GM18511 (cell line): ENCODE results near the gene LHPP.

Experiments
- ATAC-seq: cut with Tn5 transposase; IDR thresholded peaks from one replicate; pipeline ENCODE4 v1.9.1; 2021; ENCODE audit warnings: mild to moderate bottlenecking, moderate library complexity; ENCODE audit not compliant: unreplicated experiment

Gene LHPP

DNA sequence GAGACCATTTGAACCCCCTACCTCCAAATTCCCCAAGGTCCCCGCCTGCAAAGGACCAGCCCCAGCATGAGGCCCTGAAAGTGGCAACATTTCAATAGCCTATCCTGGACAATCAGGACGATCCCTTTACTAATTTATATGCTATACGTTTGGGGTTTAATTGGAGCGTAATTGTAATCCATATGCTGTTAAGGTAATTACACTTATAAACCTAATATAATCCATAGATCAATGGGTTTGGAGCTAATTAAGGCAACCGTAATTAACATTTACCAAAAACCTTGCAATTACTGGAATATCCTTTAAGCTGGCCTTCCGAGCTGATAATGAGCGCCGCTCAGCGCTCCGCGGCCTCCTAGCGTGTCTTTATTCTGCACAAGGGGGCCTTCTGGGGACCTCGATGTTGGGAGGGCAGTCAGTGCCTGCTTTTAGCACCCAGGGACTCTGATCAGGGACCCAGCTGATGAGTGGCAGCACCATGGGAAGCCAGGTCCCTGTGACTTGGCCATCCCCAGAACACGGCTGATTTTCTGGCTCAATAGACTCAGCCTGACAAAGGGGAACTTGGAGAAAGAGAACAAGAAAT, 91.2 kb downstream of the LHPP start:
- ATAC-seq = no peak

DNA sequence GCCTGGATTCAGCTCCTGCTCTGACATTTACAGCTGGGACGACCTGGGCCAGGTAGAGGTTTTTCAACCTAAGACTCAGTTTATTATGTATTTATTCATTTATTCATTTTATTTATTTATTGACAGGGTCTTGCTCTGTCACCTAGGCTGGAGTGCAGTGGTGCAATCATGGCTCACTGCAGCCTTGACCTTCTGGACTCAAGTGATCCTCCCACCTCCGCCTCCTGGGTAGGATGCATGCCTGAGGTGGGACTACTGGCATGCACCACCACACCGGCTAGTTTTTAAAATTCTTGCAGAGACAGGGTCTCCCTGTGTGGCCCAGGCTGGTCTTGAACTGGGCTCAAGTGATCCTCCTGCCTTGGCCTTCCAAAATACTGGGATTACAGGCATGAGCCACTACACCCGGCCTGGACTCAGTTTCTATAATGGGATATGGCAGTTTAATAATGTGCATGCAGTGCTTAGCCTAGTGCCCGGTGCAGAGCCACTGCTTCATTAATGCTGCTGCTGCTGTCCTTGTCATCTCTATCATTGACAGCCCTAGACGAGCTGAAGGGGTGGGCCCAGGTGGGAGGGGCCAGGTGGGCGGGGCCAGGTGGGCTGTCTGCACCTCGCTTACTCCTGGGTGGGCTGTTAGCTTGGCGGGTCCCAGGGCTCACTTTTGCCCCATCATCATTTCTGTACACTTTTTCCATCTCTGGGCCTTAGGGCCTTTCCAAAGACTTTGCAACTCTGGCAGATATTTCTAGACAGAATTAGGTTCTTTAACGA, 92.6 kb downstream of the LHPP start:
- no peak for ATAC-seq

GRCh38 chr10:124557167-124557566, 95.5 kb downstream of the LHPP start:
- ATAC-seq = no peak

DNA sequence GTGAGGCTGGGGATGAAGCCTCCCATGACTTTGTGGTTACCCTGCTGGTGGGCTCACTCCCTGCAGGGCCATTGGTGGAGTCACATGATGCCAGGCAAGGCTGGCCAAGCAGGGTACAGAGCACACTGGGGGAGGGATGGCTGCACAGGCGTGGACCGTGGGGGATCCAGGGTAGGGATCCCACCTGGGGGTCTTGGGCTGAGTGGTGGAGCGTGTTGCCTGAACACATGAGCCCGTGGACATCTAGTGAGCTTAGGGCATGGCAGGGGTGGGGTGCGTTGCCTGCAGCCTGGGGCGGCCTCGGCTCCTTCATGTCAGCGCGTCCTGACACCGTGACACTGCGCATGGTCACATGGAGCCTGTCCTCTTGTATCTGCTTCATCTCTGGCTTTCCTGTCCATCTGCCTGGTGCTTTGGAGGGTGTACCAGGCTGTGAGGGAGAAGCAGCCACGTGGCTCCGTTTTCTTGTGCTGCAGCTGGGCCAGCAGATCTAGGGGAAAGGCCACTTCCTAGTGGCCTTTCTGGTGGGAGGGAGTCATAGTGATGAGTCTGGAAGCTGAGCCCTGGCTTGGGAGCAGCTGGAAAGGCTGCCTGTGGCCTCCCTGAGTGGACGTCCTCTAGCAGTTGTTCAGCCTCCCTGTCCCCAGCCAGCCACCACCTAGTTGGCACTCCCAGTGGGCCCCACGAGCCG, 96.2 kb downstream of the LHPP start:
- no peak for ATAC-seq

DNA sequence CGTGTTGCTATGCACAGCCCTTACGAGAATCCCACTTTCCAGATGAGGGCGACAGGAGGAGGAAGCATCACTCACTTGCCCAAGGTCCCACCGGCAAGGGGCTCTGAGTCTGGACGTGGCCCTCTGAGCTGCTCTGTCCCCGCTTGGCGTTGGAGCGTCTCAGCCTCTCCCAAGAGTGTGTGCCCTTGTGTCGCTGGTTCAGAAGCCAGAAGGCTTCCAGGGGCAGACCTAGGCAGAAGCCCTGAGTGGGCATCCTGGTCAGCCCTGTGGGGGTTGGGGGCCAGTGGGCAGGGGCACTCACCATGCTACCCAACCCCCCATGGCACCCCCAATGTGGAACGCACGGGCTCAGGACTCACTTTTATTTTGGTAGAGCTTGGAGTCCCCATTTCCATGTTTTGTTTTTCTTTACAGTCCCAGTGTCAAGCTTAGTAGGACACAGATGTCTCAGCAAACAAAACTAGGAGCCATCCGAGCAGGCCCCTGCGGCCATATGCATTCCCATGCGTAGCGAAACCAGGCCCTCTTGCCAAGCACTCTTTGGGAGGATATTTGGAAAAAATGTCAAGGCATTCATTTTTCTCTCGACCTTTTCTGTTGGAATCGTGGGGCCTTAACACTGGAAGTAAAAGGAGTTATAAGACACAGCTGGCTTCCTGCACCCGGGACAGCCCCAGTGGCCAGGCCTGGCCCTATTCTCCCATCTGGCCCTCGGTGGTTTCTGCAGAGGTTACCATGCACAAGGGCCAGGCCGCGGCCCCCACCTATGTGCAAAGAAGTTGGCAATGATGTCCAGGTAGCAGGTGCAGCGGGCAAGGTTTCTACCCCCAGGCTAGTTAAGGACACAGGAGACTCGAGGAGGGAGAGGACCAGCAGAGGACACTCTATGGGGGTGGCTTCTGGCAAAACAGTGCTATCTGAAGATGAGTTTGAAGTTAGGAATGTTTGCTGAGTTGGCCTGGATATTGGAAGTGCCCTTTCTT, 97.0 kb downstream of the LHPP start:
- ATAC-seq = no peak

DNA sequence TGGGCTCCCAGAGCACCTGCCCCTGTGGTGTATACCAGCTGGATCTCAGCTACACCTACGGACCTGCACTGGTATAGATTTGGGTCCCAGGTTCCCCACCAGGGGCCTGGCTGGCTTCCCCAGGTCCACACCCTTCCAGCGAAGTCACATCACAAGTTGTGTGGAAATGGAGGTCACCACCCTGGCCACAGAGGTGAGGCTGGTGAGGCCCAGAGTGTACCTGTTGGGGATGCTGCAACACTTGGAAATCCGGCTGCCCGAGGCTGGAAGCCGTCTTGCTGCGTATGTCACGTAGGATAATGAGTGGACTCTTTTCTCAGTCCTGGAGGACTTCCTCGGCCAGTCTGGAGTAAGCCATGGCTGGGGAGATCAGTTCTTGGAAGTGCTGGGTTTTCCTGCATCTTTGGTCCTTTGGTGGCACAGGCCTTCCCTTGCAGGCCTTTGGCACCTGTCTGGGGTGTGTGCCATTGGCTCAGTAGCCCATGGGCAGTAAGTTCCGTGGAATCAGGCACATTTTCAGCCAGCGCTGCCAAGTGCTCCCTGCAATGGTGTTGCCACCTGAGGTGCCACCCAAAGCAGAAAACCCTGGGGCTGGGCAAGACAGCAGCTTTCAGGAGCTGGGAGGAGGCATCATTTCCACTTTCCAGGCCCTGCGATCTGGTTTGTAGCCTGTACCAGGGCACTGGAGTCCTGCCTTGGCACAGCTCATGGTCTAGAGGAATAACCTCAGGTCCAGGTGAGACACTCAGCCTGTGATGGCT, 97.9 kb downstream of the LHPP start:
- ATAC-seq = no peak

- no peak for ATAC-seq
Observed at GRCh38 chr10:124560377-124561105, 98.9 kb downstream of the LHPP start.

DNA sequence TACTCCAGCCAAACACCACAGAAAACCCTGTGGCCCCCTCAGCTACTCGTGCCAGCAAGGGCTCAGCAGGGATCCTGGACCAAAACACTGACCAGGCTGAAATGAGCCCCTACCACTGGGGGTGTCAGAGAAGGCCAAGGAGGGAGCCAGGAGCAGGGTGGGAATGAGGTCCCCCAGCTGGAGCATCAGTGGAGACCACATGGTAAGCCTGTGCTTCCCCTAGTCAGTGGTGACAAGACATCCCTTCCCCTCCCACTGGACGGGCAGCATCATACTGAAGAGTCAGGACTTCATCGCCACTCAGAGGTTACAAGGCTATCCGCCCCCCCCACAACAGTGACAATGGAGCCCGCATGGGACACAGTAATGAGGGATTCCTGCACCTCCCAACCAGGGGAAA, 99.6 kb downstream of the LHPP start:
- no peak for ATAC-seq

DNA sequence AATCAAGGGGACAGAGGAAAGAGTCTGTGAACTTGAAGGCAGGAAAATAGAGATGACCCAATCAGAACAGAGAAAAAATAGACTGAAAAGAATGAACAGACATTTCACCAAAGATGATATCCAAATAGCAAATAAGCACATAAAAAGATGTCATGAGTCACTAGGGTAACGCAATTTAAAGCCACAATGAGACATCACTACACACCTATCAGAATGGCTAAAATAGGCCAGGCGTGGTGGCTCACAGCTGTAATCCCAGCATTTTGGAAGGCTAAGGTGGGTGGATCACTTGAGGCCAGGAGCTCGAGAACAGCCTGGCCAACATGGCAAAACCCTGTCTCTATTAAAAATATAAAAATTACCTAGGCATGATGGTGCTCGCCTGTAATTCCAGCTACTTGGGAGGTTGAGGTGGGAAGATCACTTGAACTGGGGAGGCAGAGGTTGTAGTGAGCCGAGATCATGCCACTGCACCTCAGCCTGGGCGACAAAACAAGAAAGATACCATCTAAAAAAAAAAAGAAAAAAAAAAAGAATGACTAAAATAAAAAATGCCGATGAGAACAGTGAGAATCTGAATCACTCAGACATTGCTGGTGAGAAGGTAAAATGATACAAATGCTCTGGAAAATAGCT, 100.9 kb downstream of the LHPP start:
- no peak for ATAC-seq

DNA sequence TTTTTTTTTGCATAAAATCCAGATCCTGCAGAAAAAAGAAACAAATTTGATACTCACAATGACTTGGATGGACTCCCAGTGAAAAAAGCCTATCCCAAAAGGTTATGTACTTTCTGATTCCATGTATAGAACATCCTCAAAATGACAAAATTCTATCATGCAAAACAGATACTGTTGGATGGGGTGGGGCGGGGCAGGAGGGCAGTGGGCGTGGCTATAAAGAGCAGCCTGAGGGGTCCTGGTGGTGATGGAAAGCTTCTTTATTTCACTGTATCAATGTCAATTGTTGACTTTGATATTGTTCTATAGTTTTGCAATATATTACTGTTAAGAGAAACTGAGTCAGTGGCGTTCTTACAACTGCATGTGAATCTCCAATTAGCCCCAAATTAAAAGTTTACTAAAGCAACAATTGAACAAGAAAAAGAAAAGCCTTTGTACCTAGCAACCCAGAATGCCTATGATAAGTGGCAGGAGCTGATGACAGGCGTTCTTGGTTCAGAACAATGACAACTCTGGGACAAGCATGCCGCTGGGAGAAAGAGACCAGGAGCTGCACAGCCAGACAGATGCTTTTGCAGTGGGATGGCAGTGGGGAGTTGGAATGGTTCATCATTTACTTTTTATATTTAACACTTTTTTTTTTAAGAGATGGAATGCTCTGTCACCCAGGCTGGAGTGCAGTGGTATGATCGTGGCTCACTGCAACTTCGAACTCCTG, 101.9 kb downstream of the LHPP start:
- ATAC-seq = no peak

- no peak for ATAC-seq
Observed at GRCh38 chr10:124564881-124565280, 103.3 kb downstream of the LHPP start.

DNA sequence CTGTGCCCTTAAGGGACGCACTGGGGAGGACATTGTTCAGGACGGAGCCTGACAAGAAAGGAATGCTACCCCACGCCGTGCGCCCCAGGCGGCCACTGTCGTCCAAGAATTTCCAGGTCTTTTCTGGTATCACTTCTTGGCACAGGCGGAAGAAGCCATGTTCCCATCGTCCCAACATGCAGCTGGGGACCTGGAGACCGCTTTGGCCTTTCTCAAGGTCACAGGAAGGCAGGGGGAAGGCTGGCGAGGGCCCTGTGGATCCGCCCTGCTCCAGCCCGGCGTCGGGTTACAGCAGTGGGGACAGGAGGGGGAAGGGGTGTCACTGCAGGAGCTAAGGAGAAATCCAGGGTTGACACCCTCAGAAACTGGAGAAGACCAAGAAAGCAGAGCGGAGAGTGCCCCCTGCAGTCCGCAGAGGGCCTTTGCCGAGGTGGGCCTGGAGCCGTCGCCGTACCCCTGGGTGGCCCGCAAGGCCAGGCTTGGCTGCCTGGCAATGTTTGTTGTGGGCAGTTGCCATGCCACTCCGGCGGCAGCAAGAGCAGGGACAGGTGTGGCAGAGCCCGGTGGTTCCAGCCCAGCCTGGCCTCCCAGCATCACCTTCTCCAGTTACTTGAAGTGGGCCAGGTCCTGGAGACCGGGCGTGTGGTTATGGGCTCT, 104.1 kb downstream of the LHPP start:
- ATAC-seq = no peak

DNA sequence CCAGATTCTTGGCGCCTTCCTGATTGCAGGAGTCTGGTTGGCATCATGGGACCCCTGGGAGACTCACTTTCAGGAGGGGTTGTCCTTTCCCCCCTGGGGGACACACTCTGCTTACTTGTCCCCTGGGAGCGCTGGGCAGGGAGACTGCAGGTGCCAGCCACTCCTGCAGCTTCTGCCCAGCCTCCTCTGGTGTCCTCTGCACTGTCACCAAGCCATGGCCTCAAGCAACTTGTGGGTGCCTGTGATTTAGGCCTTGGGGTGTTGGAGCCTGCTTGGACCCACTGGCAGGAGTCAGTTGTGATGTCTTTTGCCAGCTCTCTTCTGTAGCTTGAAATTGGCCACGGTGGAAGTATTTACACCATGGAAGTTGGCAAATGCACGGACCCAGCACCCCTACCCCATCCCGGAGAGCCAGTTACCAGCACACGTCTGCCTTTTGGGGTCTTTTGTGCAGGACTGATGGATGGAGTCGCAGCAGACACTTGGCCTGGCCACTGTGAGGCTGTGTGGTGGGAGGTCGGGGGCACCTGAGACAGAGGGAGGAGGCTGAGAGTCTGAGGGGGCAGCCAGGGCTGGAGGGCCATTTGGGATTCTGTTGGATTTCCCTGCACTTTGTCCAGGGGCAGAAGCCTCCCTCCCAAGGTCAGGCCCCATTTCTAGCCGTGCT, 104.7 kb downstream of the LHPP start:
- no peak for ATAC-seq

DNA sequence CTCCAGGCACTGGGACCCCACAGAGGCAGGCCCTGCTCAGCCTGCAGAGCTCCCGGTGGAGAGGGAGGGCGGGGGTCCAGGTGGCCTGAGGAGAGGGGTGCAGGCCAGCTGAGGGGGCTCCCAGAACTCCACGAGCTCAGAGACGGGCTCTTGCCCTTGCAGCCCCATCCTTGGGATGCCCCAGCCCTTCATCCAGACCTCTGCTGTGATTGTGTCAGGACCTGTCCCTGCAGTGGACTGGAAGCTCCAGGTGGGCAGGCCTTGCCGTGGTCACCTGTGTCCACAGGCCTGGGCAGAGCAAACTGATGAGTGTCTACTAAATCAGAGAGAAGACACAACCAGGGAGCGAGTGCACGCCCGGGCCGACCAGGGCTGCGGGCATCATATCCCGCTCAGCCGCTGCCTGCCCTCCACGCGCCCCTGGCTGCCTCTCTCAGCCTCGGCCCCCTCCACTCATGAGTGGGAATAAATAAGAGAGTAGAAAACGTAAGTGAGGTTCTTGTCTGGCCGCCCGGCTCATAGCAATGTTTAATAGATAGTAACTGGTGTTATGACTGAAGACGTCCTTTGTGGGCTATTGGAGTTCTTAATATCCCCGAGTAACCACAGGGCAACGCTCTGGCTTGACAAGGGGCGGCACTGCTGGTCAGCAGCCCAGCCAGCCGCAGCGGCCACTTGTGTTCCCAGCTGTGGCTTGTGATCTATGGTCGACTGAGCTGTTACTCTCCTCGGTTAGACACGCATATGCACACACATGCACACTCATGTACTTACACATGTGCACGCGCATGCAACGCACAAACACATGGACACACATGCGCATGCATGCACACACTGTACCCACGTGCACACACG, 105.6 kb downstream of the LHPP start:
- no peak for ATAC-seq

GRCh38 chr10:124568339-124568738, 106.7 kb downstream of the LHPP start:
- ATAC-seq = no peak

DNA sequence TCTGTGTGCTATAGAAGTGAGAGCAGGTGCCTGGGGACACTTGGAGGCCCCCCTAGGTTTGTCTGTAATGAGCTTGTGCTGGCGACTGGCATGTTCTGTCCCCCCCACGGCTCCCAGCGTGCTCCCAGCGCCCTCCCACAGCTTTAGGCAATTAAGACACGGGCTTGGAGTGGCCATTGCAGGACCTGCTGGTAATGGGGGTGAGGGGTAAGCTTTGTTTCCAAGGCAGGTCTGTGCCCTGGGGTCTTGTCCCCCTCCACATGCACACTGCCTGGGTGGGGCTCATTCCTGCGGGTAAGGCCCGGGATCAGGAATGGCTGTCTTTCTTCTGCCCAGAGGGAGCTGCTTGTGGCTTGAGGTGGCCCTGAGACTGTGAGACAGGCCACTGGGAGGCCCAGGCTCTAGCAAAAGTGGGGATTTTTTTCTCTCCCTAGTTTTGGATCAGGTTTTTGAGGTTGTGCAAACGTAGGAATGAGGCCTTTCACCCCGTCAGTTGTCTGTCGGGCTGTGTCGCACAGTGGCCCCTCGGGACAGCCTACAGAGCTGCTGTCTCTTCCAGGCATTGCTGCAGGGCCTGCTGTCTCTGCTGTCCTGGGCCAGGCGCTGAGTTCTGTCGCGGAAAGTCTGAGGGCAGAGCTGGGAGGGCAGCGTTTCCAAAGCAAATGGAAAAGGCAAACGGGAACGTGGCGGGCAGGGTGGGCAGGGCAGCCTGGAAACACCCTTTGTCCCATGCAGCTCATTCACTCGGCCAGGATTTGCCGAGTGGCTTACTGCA, 107.4 kb downstream of the LHPP start:
- ATAC-seq = no peak
